WERI-Rb-1 (cell line): Measurements from ENCODE around the gene PACS1.
A peak's percentile ranks its signal among the peaks of the same experiment; 100 is the strongest.

Experiments used
- DNase-seq: peaks from one replicate; pipeline ENCODE4 v3.0.0-alpha.2; 2020
- H3K27ac ChIP-seq: fragments of 250-450 bp; sonication (Bioruptor Pico); 2 replicates; pipeline ENCODE4 v1.5.1; 2020; ENCODE audit warnings: mild to moderate bottlenecking, moderate library complexity
- H3K27me3 ChIP-seq: fragments of 250-450 bp; sonication (Bioruptor Pico); 2 replicates; pipeline ENCODE4 v1.5.1; 2021; ENCODE audit warnings: mild to moderate bottlenecking, low read depth, moderate library complexity; ENCODE audit not compliant: insufficient read depth, severe bottlenecking
- H3K36me3 ChIP-seq: fragments of 250-450 bp; sonication (Bioruptor Pico); 2 replicates; pipeline ENCODE4 v1.5.1; 2020; ENCODE audit warnings: mild to moderate bottlenecking, moderate library complexity
- H3K4me3 ChIP-seq: 2 replicates; pipeline ENCODE4 v1.5.1; 2011; ENCODE audit warnings: low read depth, mild to moderate bottlenecking, control low read depth, low read length
- H3K9me3 ChIP-seq: fragments of 250-450 bp; sonication (Bioruptor Pico); 2 replicates; pipeline ENCODE4 v1.5.1; 2021; ENCODE audit warnings: mild to moderate bottlenecking, moderate library complexity; ENCODE audit not compliant: severe bottlenecking
- TF ChIP-seq, protein P1 (sequence below): IDR thresholded peaks from 2 replicates; pipeline ENCODE4 v1.5.1; 2011; ENCODE audit warnings: low read depth, mild to moderate bottlenecking, control low read depth, inconsistent platforms, low read length

PACS1 gene

DNA sequence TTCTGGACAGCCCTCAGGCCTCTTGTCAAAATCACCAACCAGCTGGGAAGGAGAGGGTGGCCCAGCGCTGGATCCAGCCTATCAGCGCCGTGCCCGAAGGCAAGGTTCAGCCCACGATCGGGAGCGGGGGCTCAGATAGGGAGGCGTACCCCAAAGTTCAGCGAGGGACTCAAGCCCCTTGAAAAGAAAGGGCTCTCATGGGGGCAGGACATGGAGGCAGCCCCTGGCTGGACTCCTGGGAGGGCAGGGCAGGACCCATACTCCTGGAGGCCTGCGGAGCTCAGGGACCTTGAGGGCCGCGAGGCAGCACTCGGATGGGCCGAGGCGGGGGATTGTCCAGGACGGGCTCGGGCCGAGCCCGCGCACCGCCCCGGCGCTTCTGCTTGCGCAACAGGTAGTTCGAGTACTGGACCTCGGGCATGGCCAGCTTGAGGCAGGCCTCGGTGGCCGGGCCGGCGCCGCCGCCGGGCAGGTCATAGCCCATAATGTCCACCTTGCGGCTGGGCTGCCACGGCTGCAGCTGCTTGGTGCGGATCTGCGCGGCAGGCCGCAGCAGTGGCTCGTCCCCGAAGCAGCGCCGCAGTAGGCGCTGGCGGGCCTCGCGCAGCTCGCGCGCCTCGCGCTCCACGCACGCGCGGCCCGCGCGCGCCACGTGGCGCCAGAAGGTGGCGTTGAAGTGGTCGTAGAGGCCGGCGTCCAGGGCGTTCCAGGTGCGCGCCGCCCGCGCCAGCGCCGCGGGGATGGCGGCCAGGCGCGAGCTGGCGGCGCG is 27.7 kb upstream of the PACS1 start:
- Histone ChIP-seq H3K27me3 (no peaks in the 10 kb centered on the region), H3K4me3 (no peak overlapping the region), H3K27ac (no peak overlapping the region), H3K36me3 (peaks cover 50% of the 10 kb centered on the region), H3K9me3 (peaks cover under 1% of the 10 kb centered on the region)
- no peak for DNase-seq
- TF ChIP-seq, protein P1, sequence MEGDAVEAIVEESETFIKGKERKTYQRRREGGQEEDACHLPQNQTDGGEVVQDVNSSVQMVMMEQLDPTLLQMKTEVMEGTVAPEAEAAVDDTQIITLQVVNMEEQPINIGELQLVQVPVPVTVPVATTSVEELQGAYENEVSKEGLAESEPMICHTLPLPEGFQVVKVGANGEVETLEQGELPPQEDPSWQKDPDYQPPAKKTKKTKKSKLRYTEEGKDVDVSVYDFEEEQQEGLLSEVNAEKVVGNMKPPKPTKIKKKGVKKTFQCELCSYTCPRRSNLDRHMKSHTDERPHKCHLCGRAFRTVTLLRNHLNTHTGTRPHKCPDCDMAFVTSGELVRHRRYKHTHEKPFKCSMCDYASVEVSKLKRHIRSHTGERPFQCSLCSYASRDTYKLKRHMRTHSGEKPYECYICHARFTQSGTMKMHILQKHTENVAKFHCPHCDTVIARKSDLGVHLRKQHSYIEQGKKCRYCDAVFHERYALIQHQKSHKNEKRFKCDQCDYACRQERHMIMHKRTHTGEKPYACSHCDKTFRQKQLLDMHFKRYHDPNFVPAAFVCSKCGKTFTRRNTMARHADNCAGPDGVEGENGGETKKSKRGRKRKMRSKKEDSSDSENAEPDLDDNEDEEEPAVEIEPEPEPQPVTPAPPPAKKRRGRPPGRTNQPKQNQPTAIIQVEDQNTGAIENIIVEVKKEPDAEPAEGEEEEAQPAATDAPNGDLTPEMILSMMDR: no peak

DNA sequence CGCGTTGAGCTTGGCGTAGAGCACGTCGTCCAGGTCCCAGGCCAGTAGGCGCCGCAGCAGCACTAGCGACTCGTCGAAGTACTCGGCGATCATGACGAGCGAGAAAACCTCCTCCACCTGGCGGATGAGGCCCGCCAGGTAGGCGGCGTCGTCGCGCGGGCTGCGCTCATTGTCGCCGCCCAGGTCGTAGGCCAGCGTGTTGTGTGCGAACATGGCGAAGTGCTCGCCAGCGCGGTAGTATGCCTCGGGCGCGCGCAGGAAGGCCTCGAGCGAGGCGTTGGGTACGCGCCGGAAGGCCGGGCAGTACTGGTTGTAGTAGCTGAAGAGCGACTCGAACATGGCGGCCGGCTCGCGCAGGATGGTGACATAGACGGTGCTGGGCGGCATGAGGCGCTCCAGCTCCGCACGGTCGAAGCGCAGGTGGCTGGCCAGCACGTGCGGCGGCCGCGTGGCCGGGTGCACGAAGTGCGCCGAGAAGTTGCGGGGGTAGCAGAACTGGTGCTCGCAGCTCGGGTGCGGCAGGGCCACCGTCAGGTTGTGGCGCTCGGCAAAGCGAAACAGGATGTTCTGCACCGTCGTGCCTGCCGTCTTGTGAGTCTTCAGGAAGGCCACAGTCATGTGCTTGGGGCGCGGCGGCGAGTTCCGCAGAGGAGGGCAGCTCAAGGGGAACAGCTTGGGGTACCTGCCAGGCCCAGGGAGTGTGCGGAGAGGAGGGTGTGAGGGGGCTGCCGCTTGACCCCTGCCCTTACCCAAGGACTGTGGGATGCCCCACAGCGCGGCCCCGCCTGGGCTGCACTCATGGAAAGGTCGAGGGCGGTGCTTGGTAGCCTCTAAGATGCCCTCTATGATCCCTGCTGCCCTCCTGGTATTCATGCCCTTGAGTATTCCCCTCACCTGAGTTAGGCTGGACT is 26.8 kb upstream of the PACS1 start:
- no peaks in the 10 kb centered on the region for H3K9me3 ChIP-seq
- no peak overlapping the region for H3K27ac ChIP-seq
- H3K36me3 ChIP-seq: peaks cover 50% of the 10 kb centered on the region
- TF ChIP-seq, protein P1: no peak
- H3K27me3 ChIP-seq: no peaks in the 10 kb centered on the region
- no peak overlapping the region for H3K4me3 ChIP-seq
- no peak for DNase-seq

DNA sequence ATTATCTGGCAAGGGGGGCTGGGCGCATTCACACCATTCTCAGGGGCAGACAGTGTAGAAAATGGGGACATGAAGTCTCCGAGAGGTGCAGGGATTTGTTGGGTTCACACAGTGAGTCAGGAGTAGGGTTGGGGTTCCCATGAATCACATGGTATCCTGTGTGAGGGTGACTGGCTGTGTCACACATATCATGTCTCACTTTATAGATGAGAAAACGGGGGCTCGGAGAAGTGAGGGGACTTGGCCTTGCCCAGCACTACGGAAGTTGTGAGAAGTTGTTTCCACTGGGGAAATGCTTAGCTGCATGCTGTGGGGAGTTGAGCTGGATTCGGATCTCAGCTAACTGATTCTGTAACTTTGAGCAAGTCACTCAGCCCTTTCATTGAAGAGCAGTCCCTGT is 25.3 kb upstream of the PACS1 start:
- TF ChIP-seq, protein P1: no peak
- no peaks in the 10 kb centered on the region for H3K9me3 ChIP-seq

DNA sequence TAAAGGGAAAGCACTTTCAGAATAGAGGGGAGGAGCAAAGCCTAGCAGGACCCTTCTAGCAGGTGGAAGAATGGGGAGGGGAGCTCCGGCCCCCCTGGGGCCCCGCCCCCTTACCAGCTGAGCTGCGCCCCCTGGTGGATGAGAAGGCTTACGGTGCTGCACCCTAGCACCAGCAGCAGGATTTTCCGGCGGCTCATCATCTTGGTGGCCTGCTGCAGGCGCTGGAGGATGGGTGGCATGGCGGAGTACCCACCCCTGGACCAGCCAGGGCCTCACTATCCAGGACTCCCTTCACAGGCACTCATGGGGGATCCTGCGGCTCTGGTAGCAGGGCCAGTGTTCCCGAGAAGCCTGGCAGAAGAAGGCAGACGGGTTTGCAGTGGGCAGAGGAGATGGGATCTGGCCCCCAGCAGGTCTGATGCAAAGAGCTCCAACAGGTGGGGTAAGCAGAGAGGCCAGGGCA is 24.9 kb upstream of the PACS1 start:
- H3K27me3 ChIP-seq: no peaks in the 10 kb centered on the region
- peaks cover 47% of the 10 kb centered on the region for H3K36me3 ChIP-seq
- DNase-seq: peak; percentile 89
- H3K9me3 ChIP-seq: no peaks in the 10 kb centered on the region
- TF ChIP-seq, protein P1: peak; percentile 95
- peak overlapping the region; percentile 77 for H3K27ac ChIP-seq
- no peak overlapping the region for H3K4me3 ChIP-seq

More for the DNA sequence above, 25.3 kb upstream of the PACS1 start:
- no peak overlapping the region for H3K4me3 ChIP-seq
- H3K27me3 ChIP-seq: no peaks in the 10 kb centered on the region
- no peak for DNase-seq
- H3K27ac ChIP-seq: peak overlapping the region; percentile 77
- peaks cover 50% of the 10 kb centered on the region for H3K36me3 ChIP-seq

DNA sequence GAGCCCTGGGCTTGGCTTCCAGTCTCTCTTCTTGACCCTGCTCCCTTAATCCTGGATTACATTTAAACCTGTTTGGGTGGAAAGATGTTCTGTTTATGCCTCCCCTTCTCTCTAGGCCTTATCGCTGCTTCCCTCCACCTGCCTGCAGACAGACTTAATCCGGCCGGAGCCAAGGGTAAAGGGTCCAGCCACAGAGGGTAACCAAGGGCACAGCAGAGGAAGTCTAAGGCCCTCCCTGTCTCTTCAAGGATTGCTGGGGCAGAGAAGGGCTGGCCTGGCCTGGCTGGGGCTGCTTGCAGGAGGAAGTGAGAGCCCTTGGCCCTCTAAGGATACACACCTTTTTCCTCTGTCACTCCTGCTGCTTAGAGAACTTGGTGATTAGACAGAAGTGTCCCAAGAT is 23.2 kb upstream of the PACS1 start:
- Histone ChIP-seq H3K9me3 (no peaks in the 10 kb centered on the region), H3K27me3 (no peaks in the 10 kb centered on the region), H3K4me3 (peak overlapping the region; percentile 5; the same call in 1 of the 2 replicates), H3K36me3 (peaks cover 30% of the 10 kb centered on the region), H3K27ac (peak overlapping the region; percentile 77)
- DNase-seq: peak; percentile 94
- TF ChIP-seq, protein P1: no peak
